A673 (cell line): ENCODE measurements around the gene OR6C2.

Source experiments
- EZH2 ChIP-seq: fragments of 200-600 bp; sonication (generic); IDR thresholded peaks from 2 replicates; pipeline ENCODE4 v1.6.1; 2017; ENCODE audit warnings: borderline replicate concordance, low read depth, mild to moderate bottlenecking, mixed read lengths, antibody characterized with exemption, low read length; ENCODE audit not compliant: poor library complexity, severe bottlenecking
- TF ChIP-seq, protein P1 (sequence below): fragments of 300-800, 200-600 bp; sonication (generic); conservative IDR thresholded peaks from 2 replicates; pipeline ENCODE4 v1.5.1; 2017; ENCODE audit warnings: low read depth, mild to moderate bottlenecking, antibody characterized with exemption, low read length, moderate library complexity, mixed read lengths

DNA sequence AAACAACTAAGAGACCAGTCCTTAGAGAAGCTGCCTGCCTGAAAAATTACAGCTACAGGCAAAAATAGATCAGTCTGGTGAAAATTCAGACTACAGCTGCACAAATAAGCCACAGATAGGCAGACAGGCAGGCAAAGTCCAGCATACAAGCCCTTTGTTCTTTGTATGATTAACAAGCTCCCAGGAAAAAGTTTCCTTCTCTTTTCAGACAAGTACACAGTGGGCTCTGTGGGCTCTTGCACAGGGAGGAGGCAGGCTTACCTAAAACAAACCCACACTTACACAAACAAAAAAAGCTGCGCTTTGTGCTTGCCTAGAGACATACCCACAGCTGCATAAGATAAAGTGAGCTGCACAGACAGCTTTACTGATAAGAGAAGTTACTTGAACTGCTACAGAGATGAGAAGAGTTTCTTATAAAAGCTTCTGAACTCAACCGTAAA lies 56.0 kb downstream of the OR6C2 start:
- TF ChIP-seq, protein P1, sequence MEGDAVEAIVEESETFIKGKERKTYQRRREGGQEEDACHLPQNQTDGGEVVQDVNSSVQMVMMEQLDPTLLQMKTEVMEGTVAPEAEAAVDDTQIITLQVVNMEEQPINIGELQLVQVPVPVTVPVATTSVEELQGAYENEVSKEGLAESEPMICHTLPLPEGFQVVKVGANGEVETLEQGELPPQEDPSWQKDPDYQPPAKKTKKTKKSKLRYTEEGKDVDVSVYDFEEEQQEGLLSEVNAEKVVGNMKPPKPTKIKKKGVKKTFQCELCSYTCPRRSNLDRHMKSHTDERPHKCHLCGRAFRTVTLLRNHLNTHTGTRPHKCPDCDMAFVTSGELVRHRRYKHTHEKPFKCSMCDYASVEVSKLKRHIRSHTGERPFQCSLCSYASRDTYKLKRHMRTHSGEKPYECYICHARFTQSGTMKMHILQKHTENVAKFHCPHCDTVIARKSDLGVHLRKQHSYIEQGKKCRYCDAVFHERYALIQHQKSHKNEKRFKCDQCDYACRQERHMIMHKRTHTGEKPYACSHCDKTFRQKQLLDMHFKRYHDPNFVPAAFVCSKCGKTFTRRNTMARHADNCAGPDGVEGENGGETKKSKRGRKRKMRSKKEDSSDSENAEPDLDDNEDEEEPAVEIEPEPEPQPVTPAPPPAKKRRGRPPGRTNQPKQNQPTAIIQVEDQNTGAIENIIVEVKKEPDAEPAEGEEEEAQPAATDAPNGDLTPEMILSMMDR: no peak
- TF ChIP-seq EZH2: no peak
